ENCODE results near the gene LIPG.

LIPG gene

DNA sequence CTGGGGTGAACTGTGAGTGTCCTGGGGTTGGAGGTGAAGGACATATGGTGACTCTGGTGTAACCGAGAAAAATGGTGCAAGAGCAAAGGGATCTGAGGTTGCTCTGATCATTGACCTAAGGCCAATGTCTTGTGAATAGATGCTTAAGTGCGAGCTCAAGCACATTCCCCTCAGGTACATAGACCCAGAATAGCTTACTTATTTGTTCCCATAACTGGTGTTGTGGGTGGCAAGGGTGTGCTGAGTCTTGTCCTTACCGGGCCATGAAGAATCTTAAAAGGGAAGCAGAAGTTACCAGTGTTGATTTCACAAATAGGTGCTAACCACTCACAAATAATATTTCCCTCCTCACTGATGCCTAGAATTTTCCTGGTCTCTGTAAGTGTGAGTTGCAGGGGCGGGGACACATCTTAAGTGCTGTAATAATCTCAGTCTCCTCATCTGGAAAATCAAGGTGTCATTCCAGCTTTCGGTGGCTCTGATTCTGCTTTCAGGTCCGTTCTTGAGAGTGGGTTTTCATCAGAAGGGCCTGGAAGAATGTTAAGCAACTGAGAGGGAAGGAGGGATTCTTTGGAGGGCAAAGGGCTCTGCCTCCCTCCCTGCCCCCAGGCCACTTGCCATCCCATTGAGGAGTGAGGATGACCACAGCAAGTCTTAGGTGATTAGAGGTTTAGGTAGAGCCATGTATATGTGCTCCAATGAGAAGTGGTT, 54.9 kb downstream of the LIPG start:
- H3K4me3 ChIP-seq (ENCODE audit: low read depth, low read length) = no peak overlapping the region
- TF ChIP-seq CTCF (IDR thresholded peaks at IDR 0.05; ENCODE audit: low read depth, low read length) = no peak

DNA sequence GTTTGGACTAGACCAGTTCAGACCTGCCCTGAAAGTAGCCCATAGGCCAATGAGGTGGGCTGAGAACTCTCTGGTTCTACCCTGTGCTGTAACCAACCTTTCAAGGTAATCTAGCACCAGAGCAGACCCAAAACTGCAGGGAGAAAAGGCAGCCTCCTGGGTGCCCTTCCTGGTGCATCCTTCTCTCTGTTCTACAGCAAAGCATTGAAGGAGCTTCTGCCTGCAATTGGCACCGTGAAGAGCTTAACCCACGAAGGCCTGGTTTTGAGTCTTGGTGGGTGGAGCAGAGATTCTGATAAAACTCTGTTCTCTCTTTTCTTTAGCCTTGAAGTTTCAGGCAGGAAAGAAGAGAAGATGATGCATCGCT, 55.5 kb downstream of the LIPG start:
- no peak for TF ChIP-seq CTCF (IDR thresholded peaks at IDR 0.05; ENCODE audit: low read depth, low read length)
- H3K4me3 ChIP-seq (ENCODE audit: low read depth, low read length) = no peak overlapping the region

DNA sequence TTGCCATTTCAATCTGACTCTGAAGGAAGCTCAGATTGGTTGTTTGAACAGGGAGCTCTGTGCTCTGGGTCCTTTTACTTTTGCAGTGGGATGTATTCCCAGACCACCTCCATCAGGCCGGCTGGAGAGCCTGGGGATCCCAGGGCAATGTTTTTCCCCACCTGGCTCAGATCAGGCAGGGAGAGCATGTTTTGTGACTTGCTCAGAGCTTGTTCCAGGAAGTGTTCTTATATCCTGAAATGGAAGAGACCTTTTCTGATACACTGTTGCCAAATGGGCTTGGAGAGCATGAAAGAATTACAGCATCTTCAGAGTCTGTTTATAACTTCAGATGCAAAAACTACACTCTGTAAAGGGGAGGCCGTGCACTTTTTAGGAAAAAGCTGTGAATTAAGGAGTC, 56.0 kb downstream of the LIPG start:
- TF ChIP-seq CTCF (IDR thresholded peaks at IDR 0.05; ENCODE audit: low read depth, low read length) = no peak
- H3K4me3 ChIP-seq (ENCODE audit: low read depth, low read length) = no peak overlapping the region

GRCh38 chr18:49618742-49619681, 57.2 kb downstream of the LIPG start:
- TF ChIP-seq CTCF (IDR thresholded peaks at IDR 0.05; ENCODE audit: low read depth, low read length) = no peak

DNA sequence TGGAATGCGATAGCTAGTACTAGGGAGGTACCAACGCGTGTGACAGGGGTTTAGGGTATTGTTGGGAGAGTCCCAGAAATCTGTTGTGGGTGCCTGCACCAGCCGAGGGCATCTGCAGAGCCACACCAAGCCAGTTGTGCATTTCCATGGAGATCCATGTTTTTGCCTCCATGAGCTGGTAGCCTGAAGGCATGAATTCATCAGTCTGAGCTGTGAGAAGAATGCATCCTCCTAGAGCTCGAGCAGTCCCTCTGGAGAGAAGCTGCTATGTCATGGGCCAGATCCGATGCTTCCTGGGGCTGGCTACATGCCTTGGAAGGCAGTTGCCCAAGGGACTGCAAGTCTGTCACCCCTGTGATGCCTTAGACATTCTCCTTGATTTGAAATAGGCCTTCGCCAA, 57.9 kb downstream of the LIPG start:
- no peak for TF ChIP-seq CTCF (IDR thresholded peaks at IDR 0.05; ENCODE audit: low read depth, low read length)
- H3K4me3 ChIP-seq (ENCODE audit: low read depth, low read length) = no peak overlapping the region

More at GRCh38 chr18:49618742-49619681, 57.2 kb downstream of the LIPG start:
- no peak overlapping the region for H3K4me3 ChIP-seq (ENCODE audit: low read depth, low read length)

- TF ChIP-seq CTCF (IDR thresholded peaks at IDR 0.05; ENCODE audit: low read depth, low read length) = no peak
- H3K4me3 ChIP-seq (ENCODE audit: low read depth, low read length) = no peak overlapping the region
Observed at GRCh38 chr18:49621301-49621700, 59.4 kb downstream of the LIPG start.
